Measurements from ENCODE around the gene DUSP23. TPM values are rescaled to one million over a fixed set of nuclear protein-coding genes. Genes with fewer than 3 reads are reported as not detected.

The DUSP23 gene
- total and polyA plus RNA-seq, 10 of the 15 experiments (the other 5 are each of a cell fraction or from before 2014, with no cell fraction given): 1.1 to 6.9 (median 4.1) TPM; not detected in 1

DNA sequence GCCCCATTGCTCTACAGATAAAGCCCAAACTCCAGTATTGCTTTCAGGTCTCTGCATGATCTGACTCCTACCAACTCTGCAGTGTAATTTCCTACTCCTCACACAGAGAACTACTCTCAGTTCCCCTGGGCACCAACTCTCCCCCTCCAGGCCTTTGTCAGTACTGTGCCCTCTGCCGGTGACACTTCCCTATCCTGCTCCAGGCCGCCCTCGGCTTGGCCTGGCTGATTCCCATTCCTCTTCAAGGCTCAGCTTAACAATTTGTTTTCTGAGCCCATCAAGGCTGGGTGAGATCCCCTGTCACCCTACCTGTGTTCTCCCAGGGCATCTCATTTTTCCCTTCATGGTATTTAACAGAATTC is 48.5 kb downstream of the DUSP23 start:
- no peak overlapping the region for H3K27ac ChIP-seq (ENCODE audit: control insufficient read depth, insufficient read depth)
- peaks cover 2% of the 10 kb centered on the region; the same call in 1 of the 3 replicates for H3K9me3 ChIP-seq (replicated peaks; ENCODE audit: control insufficient read depth, insufficient read depth, low read length)
- no TSS peak for BruUV-seq (replicated peaks)
- ChIA-PET CTCF (interaction anchor here (1.1 to 16.1 kb wide), 4 partner anchors 13 to 178 kb away, joined by 3 to 178 read pairs (median 4); partner anchors contain the start of gene FCRL6), POLR2A (no interaction called here), SMC1A (ENCODE audit: uncharacterized antibody, unreplicated experiment) (interaction anchor here (1.0 to 3.4 kb wide), 4 partner anchors 10 to 61 kb away, joined by 3 to 21 read pairs (median 3); no protein-coding TSS in a partner anchor), RAD21 (ENCODE audit: unreplicated experiment) (interaction anchor here (1.5 kb wide), 1 partner anchor 30 kb away, joined by 7 read pairs; no protein-coding TSS in a partner anchor)
- no peak for FAIRE-seq
- intact Hi-C loops (cut with micrococcal nuclease; ENCODE audit: unreplicated experiment): loop anchor here (2.0 to 5.0 kb wide), 2 partner anchors 30 to 47 kb away; partner anchors contain the start of gene DUSP23
- WGBS (ENCODE audit: insufficient coverage, insufficient replicate concordance, low lambda C conversion rate, missing lambda C conversion rate): 6% methylated on average over 3 of the region's 3 CpGs
- no peaks in the 10 kb centered on the region for H3K79me2 ChIP-seq (ENCODE audit: control insufficient read depth, insufficient read depth, low read length)
- no peak overlapping the region for H3K4me3 ChIP-seq
- ATAC-seq: peak; percentile 94
- no peak overlapping the region for H3K4me2 ChIP-seq (ENCODE audit: control insufficient read depth, insufficient read depth)
- H3K4me1 ChIP-seq (ENCODE audit: control insufficient read depth, insufficient read depth, low read length): peaks cover 35% of the 10 kb centered on the region
- no peak overlapping the region for H2AFZ ChIP-seq (ENCODE audit: control insufficient read depth, low read depth, low read length)
- no peaks in the 10 kb centered on the region for H3K36me3 ChIP-seq (ENCODE audit: control insufficient read depth in 2 of 2, insufficient read depth in 2 of 2, low read length in 1 of 2)
- no peak overlapping the region for H3K9ac ChIP-seq (ENCODE audit: control insufficient read depth, insufficient read depth, low read length)
- no peaks in the 10 kb centered on the region for H4K20me1 ChIP-seq (ENCODE audit: control insufficient read depth, insufficient read depth)
- in situ Hi-C loops (cut with MboI): no loop called here
- peak; percentile 40 for DNase-seq (ENCODE audit: low read depth, low spot score)
- no peaks in the 10 kb centered on the region for H3K27me3 ChIP-seq (replicated peaks in 1 of 2; ENCODE audit: control insufficient read depth in 2 of 2, insufficient read depth in 2 of 2, low read length in 1 of 2)
- no peak for TF ChIP-seq SMARCA5 (IDR thresholded peaks at IDR 0.05)
- peak; percentile 50 for TF ChIP-seq SMC3 (IDR thresholded peaks at IDR 0.05; ENCODE audit: borderline replicate concordance, low read length)
- no peak for TF ChIP-seq NRF1 (conservative IDR thresholded peaks at IDR 0.05; ENCODE audit: low read depth, low read length)
- TF ChIP-seq TBL1XR1 (IDR thresholded peaks at IDR 0.05; ENCODE audit: low read depth, low read length): no peak
- no peak for TF ChIP-seq ZZZ3 (IDR thresholded peaks at IDR 0.05; ENCODE audit: control insufficient read depth, insufficient read length, low read depth)
- no peak for TF ChIP-seq SMAD1 (IDR thresholded peaks at IDR 0.05; ENCODE audit: low read depth, partially characterized antibody)
- no peak for TF ChIP-seq TCF3 (IDR thresholded peaks at IDR 0.05; ENCODE audit: borderline replicate concordance, insufficient read depth, low read depth, low read length)
- TF ChIP-seq, protein P1, sequence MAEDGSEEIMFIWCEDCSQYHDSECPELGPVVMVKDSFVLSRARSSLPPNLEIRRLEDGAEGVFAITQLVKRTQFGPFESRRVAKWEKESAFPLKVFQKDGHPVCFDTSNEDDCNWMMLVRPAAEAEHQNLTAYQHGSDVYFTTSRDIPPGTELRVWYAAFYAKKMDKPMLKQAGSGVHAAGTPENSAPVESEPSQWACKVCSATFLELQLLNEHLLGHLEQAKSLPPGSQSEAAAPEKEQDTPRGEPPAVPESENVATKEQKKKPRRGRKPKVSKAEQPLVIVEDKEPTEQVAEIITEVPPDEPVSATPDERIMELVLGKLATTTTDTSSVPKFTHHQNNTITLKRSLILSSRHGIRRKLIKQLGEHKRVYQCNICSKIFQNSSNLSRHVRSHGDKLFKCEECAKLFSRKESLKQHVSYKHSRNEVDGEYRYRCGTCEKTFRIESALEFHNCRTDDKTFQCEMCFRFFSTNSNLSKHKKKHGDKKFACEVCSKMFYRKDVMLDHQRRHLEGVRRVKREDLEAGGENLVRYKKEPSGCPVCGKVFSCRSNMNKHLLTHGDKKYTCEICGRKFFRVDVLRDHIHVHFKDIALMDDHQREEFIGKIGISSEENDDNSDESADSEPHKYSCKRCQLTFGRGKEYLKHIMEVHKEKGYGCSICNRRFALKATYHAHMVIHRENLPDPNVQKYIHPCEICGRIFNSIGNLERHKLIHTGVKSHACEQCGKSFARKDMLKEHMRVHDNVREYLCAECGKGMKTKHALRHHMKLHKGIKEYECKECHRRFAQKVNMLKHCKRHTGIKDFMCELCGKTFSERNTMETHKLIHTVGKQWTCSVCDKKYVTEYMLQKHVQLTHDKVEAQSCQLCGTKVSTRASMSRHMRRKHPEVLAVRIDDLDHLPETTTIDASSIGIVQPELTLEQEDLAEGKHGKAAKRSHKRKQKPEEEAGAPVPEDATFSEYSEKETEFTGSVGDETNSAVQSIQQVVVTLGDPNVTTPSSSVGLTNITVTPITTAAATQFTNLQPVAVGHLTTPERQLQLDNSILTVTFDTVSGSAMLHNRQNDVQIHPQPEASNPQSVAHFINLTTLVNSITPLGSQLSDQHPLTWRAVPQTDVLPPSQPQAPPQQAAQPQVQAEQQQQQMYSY (CRISPR knock-in tag; IDR thresholded peaks at IDR 0.05): no peak
- no peak for TF ChIP-seq NFYB (IDR thresholded peaks at IDR 0.05; ENCODE audit: insufficient read depth, low read depth, low read length)
- TF ChIP-seq SUZ12 (IDR thresholded peaks at IDR 0.05; ENCODE audit: unreplicated experiment): no peak
- no peak for TF ChIP-seq CREM (IDR thresholded peaks at IDR 0.05; ENCODE audit: low read depth)
- TF ChIP-seq BRCA1 (IDR thresholded peaks at IDR 0.05; ENCODE audit: low read depth, low read length): no peak
- TF ChIP-seq STAT1 (conservative IDR thresholded peaks at IDR 0.05): no peak
- TF ChIP-seq MYB (IDR thresholded peaks at IDR 0.05; ENCODE audit: borderline replicate concordance, low read depth, low read length): no peak
- TF ChIP-seq CEBPB (IDR thresholded peaks at IDR 0.05; ENCODE audit: borderline replicate concordance in 1 of 2, low read depth in 2 of 2, low read length in 2 of 2): no peak
- TF ChIP-seq, protein P2, sequence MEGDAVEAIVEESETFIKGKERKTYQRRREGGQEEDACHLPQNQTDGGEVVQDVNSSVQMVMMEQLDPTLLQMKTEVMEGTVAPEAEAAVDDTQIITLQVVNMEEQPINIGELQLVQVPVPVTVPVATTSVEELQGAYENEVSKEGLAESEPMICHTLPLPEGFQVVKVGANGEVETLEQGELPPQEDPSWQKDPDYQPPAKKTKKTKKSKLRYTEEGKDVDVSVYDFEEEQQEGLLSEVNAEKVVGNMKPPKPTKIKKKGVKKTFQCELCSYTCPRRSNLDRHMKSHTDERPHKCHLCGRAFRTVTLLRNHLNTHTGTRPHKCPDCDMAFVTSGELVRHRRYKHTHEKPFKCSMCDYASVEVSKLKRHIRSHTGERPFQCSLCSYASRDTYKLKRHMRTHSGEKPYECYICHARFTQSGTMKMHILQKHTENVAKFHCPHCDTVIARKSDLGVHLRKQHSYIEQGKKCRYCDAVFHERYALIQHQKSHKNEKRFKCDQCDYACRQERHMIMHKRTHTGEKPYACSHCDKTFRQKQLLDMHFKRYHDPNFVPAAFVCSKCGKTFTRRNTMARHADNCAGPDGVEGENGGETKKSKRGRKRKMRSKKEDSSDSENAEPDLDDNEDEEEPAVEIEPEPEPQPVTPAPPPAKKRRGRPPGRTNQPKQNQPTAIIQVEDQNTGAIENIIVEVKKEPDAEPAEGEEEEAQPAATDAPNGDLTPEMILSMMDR (IDR thresholded peaks at IDR 0.05 in 2 of 3, conservative IDR thresholded peaks at IDR 0.05 in 1 of 3; ENCODE audit: control insufficient read depth in 2 of 3, extremely low read depth in 1 of 3, insufficient read depth in 1 of 3, low read depth in 3 of 3, low read length in 3 of 3): peak; percentile 46 to 71 (median 66)
- TF ChIP-seq RELA (IDR thresholded peaks at IDR 0.05; ENCODE audit: borderline replicate concordance, partially characterized antibody): no peak
- TF ChIP-seq SREBF2 (IDR thresholded peaks at IDR 0.05; ENCODE audit: low read length): no peak

Measured in GM12878 (cell line).